Measurements from ENCODE around the gene RFX1.

- TF ChIP-seq CTCF (IDR thresholded peaks at IDR 0.05), result no peak
- no peak for TF ChIP-seq EP300 (IDR thresholded peaks at IDR 0.05)
- no peak for TF ChIP-seq POLR2A (IDR thresholded peaks at IDR 0.05)
Measured at GRCh38 chr19:13960863-13961784, 45.0 kb downstream of the RFX1 start.
